Activated naive CD8-positive, alpha-beta T cell treated with anti-CD3 and anti-CD28 coated beads, Interleukin-2, amount 50 U/mL, for 24 hours (primary cell): Measurements from ENCODE around the gene SNX22.
"Not testable (repeated sequence)": the region's sequence is repeated elsewhere in the genome, so short reads cannot be mapped to it uniquely, and the experiment has no call there.

Source experiments
- ATAC-seq: fragments of 150-1000 bp; cut with Tn5 transposase; one replicate; pipeline ENCODE4 v1.10.0; 2021
- DNase-seq: peaks from one replicate; pipeline ENCODE4 v3.0.0; 2021
- H3K27ac Mint-ChIP-seq: one replicate; pipeline ENCODE4 v1.8.0; 2021; ENCODE audit warnings: mild to moderate bottlenecking, mixed read lengths
- H3K27me3 Mint-ChIP-seq: one replicate; pipeline ENCODE4 v1.8.0; 2021; ENCODE audit warnings: mixed read lengths
- H3K36me3 Mint-ChIP-seq: one replicate; pipeline ENCODE4 v1.8.0; 2021; ENCODE audit warnings: low read depth, mixed read lengths
- H3K4me1 Mint-ChIP-seq: one replicate; pipeline ENCODE4 v1.8.0; 2021; ENCODE audit warnings: mixed read lengths
- H3K4me3 Mint-ChIP-seq: one replicate; pipeline ENCODE4 v1.8.0; 2021; ENCODE audit warnings: mild to moderate bottlenecking, moderate library complexity, mixed read lengths
- H3K9me3 Mint-ChIP-seq: one replicate; pipeline ENCODE4 v1.8.0; 2021; ENCODE audit warnings: mixed read lengths

SNX22 gene

GRCh38 chr15:64151727-64152506, at the start of gene SNX22:
SNX22 (plus strand) TSS chr15:64151731; CDS start chr15:64151776, 45 bp downstream.
- Mint-ChIP-seq H3K9me3 (no peaks in the 10 kb centered on the region), H3K27me3 (peaks cover 3% of the 10 kb centered on the region), H3K4me1 (peaks cover 23% of the 10 kb centered on the region), H3K36me3 (peaks cover 7% of the 10 kb centered on the region), H3K27ac (no peak within 1 kb of the TSS), H3K4me3 (peak within 1 kb of the TSS; percentile 65)
- ATAC-seq (no peak), DNase-seq (peak; percentile 36)

- Mint-ChIP-seq H3K27me3 (no peaks in the 10 kb centered on the region), H3K4me1 (peaks cover 47% of the 10 kb centered on the region)
Measured at GRCh38 chr15:64102497-64102896, 49.0 kb upstream of the SNX22 start.

GRCh38 chr15:64105113-64105704, 46.3 kb upstream of the SNX22 start:
- DNase-seq, result no peak
- Mint-ChIP-seq H3K4me1 (peaks cover 39% of the 10 kb centered on the region), H3K36me3 (peaks cover 5% of the 10 kb centered on the region), H3K27ac (no peak overlapping the region), H3K9me3 (no peaks in the 10 kb centered on the region), H3K27me3 (no peaks in the 10 kb centered on the region), H3K4me3 (no peak overlapping the region)
- no peak for ATAC-seq

More at GRCh38 chr15:64102497-64102896, 49.0 kb upstream of the SNX22 start:
- DNase-seq (no peak), ATAC-seq (no peak)
- H3K27ac Mint-ChIP-seq, result no peak overlapping the region
- peaks cover 7% of the 10 kb centered on the region for H3K36me3 Mint-ChIP-seq
- H3K4me3 Mint-ChIP-seq, result no peak overlapping the region
- H3K9me3 Mint-ChIP-seq, result no peaks in the 10 kb centered on the region

GRCh38 chr15:64107337-64107736, 44.2 kb upstream of the SNX22 start:
- H3K27ac Mint-ChIP-seq, result no peak overlapping the region
- H3K9me3 Mint-ChIP-seq, result no peaks in the 10 kb centered on the region
- peaks cover 45% of the 10 kb centered on the region for H3K4me1 Mint-ChIP-seq
- ATAC-seq, result no peak
- no peak for DNase-seq
- no peaks in the 10 kb centered on the region for H3K27me3 Mint-ChIP-seq
- H3K36me3 Mint-ChIP-seq, result peaks cover 4% of the 10 kb centered on the region
- no peak overlapping the region for H3K4me3 Mint-ChIP-seq

GRCh38 chr15:64110108-64110701, 41.3 kb upstream of the SNX22 start:
- not testable (repeated sequence) for ATAC-seq, H3K9me3 Mint-ChIP-seq, H3K27ac Mint-ChIP-seq, DNase-seq, H3K27me3 Mint-ChIP-seq, H3K4me3 Mint-ChIP-seq
- peaks cover 18% of the 10 kb centered on the region for H3K36me3 Mint-ChIP-seq
- peaks cover 39% of the 10 kb centered on the region for H3K4me1 Mint-ChIP-seq

GRCh38 chr15:64110950-64111678, 40.4 kb upstream of the SNX22 start:
- Mint-ChIP-seq H3K36me3 (peaks cover 20% of the 10 kb centered on the region), H3K9me3 (no peaks in the 10 kb centered on the region), H3K27me3 (no peaks in the 10 kb centered on the region), H3K27ac (peak overlapping the region; percentile 28), H3K4me1 (peaks cover 36% of the 10 kb centered on the region), H3K4me3 (no peak overlapping the region)
- no peak for DNase-seq
- peak; percentile 54 for ATAC-seq

- Mint-ChIP-seq H3K4me3 (no peak overlapping the region), H3K27me3 (no peaks in the 10 kb centered on the region), H3K4me1 (peaks cover 36% of the 10 kb centered on the region), H3K36me3 (peaks cover 23% of the 10 kb centered on the region), H3K9me3 (no peaks in the 10 kb centered on the region), H3K27ac (no peak overlapping the region)
- DNase-seq (no peak), ATAC-seq (no peak)
Measured at GRCh38 chr15:64111679-64112050, 39.9 kb upstream of the SNX22 start.

- Mint-ChIP-seq H3K27me3 (no peaks in the 10 kb centered on the region), H3K27ac (peak overlapping the region; percentile 57), H3K9me3 (no peaks in the 10 kb centered on the region), H3K4me3 (no peak overlapping the region), H3K36me3 (peaks cover 24% of the 10 kb centered on the region), H3K4me1 (peaks cover 33% of the 10 kb centered on the region)
- DNase-seq (no peak), ATAC-seq (no peak)
Measured at GRCh38 chr15:64112073-64112772, 39.3 kb upstream of the SNX22 start.

GRCh38 chr15:64112904-64113303, 38.6 kb upstream of the SNX22 start:
- H3K36me3 Mint-ChIP-seq, result peaks cover 27% of the 10 kb centered on the region
- no peaks in the 10 kb centered on the region for H3K9me3 Mint-ChIP-seq
- peak overlapping the region; percentile 19 for H3K27ac Mint-ChIP-seq
- ATAC-seq (peak; percentile 52), DNase-seq (no peak)
- H3K4me1 Mint-ChIP-seq, result peaks cover 33% of the 10 kb centered on the region
- no peaks in the 10 kb centered on the region for H3K27me3 Mint-ChIP-seq
- H3K4me3 Mint-ChIP-seq, result no peak overlapping the region

GRCh38 chr15:64117759-64118487, 33.6 kb upstream of the SNX22 start:
- DNase-seq (no peak), ATAC-seq (no peak)
- Mint-ChIP-seq H3K9me3 (no peaks in the 10 kb centered on the region), H3K4me3 (no peak overlapping the region), H3K27ac (no peak overlapping the region), H3K4me1 (peaks cover 2% of the 10 kb centered on the region), H3K36me3 (peaks cover 37% of the 10 kb centered on the region), H3K27me3 (no peaks in the 10 kb centered on the region)

- ATAC-seq, H3K27ac Mint-ChIP-seq, H3K4me1 Mint-ChIP-seq, H3K9me3 Mint-ChIP-seq, H3K4me3 Mint-ChIP-seq, DNase-seq, H3K27me3 Mint-ChIP-seq: not testable (repeated sequence)
- peaks cover 32% of the 10 kb centered on the region for H3K36me3 Mint-ChIP-seq
Measured at GRCh38 chr15:64120322-64120721, 31.2 kb upstream of the SNX22 start.

GRCh38 chr15:64121614-64122013, 29.9 kb upstream of the SNX22 start:
- Mint-ChIP-seq H3K27me3 (no peaks in the 10 kb centered on the region), H3K4me3 (no peak overlapping the region), H3K36me3 (peaks cover 33% of the 10 kb centered on the region), H3K9me3 (no peaks in the 10 kb centered on the region), H3K27ac (no peak overlapping the region), H3K4me1 (no peaks in the 10 kb centered on the region)
- DNase-seq, result no peak
- ATAC-seq, result no peak

GRCh38 chr15:64122444-64122843, 29.1 kb upstream of the SNX22 start:
- peaks cover 37% of the 10 kb centered on the region for H3K36me3 Mint-ChIP-seq
- H3K4me1 Mint-ChIP-seq, result no peaks in the 10 kb centered on the region
- H3K27me3 Mint-ChIP-seq, result no peaks in the 10 kb centered on the region
- DNase-seq (no peak), ATAC-seq (no peak)
- H3K4me3 Mint-ChIP-seq, result no peak overlapping the region
- H3K27ac Mint-ChIP-seq, result no peak overlapping the region
- no peaks in the 10 kb centered on the region for H3K9me3 Mint-ChIP-seq
